GM19452 (cell line): ENCODE results near the gene ZNF669.
"Not testable (repeated sequence)": the region's sequence is repeated elsewhere in the genome, so short reads cannot be mapped to it uniquely, and the experiment has no call there.

Experiments
- ATAC-seq: cut with Tn5 transposase; IDR thresholded peaks from one replicate; pipeline ENCODE4 v1.9.1; 2021; ENCODE audit not compliant: unreplicated experiment

ZNF669 gene

DNA sequence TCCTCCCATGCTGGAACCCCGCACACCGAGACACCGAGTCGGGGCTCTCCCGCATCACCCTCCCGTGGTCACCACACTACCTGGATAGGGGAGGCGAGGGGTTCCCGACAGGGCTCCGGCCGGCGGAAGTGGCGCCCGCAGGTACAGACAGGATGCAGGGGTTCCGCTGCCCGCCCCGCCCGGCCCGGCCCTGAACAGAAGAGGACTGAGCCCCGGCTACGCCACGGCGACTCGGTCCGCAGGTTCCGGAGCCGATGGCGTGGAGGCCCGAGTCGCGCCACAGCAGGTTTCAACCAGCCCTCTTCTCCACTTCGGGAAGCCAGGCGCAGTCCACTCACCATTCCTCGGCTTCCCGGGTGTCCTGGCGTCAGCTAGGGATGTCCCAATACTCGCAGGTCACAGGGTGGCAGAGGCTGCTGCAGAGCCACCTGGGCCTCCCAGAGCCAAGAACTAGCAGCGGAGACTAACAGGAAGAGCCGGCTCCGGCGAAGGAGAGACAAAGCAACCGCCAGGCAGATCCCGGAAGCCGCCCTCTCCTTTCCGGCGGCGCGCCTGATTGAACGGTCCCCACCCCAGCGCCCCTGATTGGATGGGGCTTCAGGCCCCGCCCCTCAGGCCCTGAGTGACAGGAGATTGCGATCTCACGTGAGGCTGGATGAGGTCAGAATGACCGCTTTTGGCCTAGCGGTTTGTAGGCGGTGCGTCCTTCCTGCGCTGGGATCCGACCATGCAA, at the start of gene ZNF669:
ZNF669 (minus strand) TSS at position 498 of the 733 bp plus-strand sequence; CDS start at position 341, 157 bp downstream.
- ATAC-seq: peak; percentile 100

DNA sequence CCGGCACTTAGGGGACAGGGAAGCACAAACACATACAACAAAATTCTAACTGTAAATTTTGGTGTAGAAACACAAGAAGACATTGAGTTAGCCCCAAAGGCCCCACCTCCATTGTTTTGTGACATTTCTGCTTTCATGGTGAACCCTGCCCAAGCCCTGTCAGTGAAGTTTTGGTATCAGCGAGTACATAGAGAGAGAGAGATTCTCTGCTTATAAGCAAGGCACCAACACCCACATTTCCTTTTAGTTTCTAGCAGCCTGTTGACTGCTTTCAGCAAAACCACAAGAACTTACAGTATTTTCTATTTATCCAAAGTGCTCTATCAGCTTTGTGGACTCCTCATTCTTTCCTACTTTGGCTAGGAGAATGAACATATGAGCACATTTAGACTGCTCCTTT, 43.6 kb upstream of the ZNF669 start:
- ATAC-seq: no peak

- not testable (repeated sequence) for ATAC-seq
Observed at GRCh38 chr1:247147120-247147519, 43.0 kb upstream of the ZNF669 start.

GRCh38 chr1:247146671-247147070, 42.5 kb upstream of the ZNF669 start:
- no peak for ATAC-seq

DNA sequence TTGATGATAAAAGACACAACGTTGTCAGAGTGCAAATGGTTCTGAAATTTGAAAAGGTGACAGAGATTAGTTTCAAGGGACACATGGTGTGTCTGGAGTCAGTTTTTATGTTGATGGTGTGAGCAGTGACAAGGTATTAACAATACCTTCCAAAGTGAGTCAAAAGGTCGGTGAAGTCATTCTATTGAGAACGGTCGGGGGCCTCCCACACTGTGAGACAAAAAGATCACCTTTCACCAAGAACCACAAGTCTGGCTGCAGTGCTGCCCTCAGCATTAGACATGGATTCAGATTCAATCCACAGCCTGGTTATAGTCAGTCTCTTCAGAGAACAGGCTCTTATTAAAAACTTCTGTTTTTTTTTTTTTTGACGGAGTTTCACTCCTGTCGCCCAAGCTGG, 41.1 kb upstream of the ZNF669 start:
- ATAC-seq: no peak

DNA sequence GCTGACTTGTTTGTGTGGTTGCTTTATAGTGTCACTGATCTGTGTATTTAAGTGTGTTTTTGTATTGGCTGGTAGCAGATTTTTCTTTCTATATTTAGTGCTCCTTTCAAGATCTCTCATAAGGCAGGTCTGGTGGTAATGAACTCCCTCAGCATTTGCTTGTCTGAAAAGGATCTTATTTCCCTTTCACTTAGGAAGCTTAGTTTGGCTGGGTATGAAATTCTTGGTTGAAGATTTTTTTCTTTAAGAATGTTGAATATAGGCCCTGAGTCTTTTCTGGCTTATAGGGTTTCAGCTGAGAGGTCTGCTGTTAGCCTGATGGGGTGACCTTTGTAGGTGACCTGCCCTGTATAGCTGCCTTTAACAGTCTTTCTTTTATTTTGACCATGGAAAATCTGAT, 35.4 kb upstream of the ZNF669 start:
- ATAC-seq: not testable (repeated sequence)

DNA sequence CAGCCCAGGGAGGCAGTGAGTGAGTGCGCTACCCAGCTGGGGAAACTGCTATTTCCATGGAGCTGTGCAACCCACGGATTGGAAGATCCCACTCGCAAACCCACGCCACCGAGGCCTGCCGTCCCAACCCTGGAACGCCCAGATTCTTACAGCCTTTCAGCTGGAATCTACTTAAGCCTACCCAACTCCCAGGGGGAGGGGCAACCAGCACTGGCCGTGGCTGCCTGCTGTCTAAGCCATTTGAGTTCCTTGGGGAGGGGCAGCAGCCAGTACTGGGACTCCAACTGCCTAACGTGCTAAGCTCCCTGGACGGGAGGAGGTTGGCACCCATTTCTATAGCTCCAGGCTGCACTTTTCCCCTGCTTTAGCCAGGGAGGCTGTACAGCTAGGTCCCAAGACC, 27.1 kb upstream of the ZNF669 start:
- no peak for ATAC-seq

GRCh38 chr1:247127519-247128282, 23.5 kb upstream of the ZNF669 start:
- ATAC-seq: not testable (repeated sequence)

DNA sequence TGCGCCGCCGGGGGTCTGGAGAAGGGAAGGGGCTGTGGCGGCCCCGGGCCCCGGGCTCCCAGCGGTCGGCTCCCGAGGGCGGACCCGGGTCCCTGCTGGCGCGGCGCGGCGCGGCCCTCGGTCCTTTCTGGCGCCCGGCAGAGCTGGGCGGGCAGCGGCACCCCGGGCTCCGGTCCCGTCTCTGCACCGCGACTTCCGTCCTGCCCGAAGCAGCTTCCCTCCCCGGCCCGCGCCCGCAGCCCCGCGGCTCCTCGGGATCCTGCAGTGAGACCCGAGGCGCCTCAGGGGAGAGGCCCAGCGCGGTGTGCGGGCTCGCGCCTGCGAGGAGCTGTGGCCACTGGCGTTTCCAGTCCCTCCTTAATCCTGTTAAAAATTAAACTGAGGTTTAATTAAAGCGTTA, 22.4 kb upstream of the ZNF669 start:
- ATAC-seq: peak; percentile 60

DNA sequence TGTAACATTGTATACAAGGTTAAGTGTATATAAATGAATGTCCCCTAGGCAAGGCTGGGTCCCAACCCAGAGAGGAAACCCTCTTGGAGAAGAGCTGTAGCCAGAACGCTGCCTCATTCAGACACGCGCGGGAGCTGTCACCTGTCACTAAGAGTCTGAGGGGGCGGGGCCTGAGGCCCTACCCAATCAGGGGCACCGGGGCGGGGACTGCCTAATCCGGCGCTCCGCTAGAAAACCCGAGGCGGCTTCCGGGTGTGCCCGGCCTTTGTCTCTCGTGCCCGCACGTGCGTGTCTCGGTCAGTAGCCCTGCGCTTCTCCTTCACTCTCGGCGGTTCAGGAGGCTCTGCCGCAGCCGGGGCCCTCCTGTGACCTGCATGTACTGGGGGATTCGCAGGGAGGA, 22.0 kb upstream of the ZNF669 start:
- ATAC-seq: peak; percentile 99

DNA sequence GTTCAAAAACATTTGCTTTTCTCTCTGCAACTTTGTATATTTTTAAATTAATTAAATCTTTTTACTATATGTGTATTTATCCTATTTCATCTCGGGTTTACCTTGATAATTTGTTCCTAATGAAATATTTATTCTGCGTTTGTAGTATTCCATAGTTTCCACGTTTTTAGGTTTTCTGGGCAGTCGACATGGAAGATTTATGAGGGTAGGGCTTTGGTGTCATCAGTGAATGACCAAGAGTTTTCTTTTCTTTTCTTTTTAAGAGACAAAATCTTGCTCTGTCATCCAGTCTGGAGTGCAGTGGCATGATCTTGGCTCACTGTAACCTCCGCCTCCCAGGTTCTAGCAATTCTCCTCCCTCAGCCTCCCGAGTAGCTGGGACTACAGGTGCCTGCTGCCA, 17.2 kb upstream of the ZNF669 start:
- no peak for ATAC-seq

DNA sequence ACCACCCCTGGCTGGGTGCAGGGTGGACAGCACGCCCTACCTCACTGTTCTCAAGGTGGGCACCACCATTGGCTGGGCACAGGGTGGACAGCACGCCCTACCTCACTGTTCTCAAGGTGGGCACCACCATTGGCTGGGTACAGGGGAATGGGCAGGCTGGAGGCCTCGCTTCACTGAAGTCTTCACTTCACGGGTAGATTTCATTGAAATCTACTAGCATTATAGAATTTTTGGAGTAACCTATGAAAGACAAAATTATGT, 16.2 kb upstream of the ZNF669 start:
- ATAC-seq: not testable (repeated sequence)

DNA sequence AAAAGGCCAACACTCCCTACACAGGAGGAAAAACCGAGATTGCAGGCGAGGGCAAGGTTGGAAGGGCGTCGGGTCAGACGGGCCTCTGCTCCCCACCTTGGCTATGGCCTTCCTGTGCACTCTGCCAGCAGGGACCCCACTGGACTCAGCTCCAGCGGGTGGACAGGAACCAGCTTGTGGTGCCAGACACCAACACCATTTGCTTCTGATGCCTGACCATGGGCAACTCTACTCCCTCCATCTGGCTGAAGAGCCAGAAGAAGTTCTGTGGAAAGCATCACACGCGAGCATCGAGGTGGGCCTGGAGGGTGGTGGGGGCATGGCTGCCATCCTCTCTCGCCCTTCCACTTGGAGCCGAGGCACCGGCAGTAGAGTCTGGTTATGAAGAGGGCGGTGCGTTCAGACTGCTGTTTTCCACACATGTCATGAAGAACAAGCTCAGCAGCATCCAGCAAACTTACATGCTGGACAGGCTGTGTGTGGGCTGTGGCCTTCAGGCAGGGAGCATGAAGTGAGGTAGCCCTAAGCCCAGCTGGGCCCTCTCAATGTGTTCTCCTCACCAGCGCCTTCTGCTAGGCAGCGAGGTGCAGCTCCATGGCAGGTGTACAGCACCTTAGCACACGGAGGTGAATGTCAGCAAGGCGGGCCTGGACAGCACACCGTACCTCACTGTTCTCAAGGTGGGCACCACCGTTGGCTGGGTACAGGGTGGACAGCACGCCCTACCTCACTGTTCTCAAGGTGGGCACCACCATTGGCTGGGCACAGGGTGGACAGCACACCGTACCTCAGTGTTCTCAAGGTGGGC, 15.6 kb upstream of the ZNF669 start:
- ATAC-seq: no peak

DNA sequence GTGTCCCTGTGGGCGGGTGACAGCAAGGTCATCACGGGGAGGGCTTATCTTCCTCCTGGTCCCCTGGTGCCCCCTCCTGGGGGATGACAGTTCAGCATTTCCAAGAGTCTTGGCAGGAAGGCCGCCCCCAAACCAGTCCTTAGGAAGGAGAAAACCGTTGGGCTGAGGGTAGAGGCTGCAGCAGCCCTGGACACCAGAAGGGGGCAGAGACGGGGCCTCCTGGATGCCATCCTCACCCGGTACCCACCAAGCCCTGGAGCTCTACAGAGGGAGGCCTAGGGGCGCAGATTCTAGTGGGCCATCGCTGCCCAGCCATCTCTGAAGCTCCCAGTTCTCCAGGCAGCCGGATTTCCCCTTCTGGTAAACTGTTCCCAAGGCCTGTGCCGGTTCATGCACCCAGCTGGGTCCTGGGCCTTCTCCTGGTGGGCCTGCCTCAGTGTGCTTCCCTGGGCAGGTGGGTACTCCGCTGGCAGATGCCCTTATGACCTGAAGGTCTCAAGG, 14.8 kb upstream of the ZNF669 start:
- ATAC-seq: no peak

DNA sequence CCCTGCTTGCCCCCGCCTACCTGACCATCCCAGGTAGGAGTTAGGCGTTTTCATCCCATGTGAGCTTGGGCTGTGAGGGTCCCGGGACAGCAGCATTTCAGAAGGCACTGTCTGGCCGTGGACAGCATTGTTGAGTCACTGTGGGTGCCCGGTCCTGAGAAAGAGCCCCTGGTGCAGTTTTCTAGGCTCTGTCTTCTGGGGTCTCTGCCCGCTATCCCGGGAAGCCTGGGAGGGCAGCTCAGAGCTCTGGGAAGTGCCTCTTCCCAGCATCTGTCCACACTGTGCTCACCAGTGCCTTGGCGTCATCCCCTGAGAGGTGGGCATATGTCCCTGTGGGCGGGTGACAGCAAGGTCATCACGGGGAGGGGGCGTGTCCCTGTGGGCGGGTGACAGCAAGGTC, 11.4 kb upstream of the ZNF669 start:
- ATAC-seq: no peak

- no peak for ATAC-seq
Observed at GRCh38 chr1:247115141-247115510, 11.0 kb upstream of the ZNF669 start.

- no peak for ATAC-seq
Observed at GRCh38 chr1:247114351-247115140, 10.4 kb upstream of the ZNF669 start.

DNA sequence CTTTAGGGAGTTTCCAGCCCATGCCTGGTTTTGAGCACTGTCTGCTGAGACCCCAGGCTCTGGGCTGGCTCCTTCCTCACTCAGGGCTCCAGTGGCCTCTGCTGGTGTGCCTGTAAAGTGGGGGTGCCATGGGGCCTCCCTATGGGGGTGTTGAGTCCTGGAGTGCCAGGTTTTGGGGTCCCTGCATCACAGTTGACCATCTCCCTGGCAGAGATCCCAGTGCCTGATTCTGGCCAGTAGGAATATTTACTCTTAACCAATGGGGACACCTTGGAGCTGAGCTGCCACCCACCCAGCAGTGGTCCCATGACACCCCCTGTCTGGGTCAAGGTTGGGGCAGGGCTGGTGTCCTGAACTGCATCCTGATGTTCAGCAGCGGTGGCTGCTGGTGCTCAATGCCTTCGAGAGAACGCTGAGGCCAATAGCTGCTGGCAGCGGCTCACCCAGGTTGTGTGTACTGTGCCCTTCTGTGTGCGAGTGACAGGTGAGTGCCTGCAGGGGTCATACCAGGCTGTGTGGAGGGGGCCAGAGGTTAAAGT, 9.6 kb upstream of the ZNF669 start:
- ATAC-seq: no peak

DNA sequence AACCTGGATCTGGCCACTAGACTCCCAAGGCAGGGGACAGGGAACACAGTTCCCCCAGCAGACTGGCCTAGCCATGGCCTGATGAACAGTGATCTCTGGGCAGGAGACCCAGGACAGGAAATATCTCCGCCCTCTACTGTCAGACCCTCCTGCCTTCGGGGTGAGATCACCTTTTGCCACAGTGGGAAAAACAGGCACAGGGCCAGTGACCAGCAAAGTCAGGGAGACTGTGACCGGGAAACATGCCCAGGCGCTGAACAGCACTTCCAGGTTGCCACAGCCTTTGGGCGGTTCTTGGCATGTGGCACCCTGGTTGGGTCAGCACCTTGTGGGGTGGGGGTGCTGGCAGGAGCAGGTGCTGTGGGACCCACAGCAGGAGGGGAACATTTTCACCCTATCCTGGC, 8.9 kb upstream of the ZNF669 start:
- no peak for ATAC-seq

- ATAC-seq: no peak
Observed at GRCh38 chr1:247112479-247112781, 8.3 kb upstream of the ZNF669 start.
